GM19099 (cell line): ENCODE data around the gene POLL.

Source experiments
- POLR2A ChIP-seq: IDR thresholded peaks from 3 replicates; pipeline ENCODE4 v1.6.1; 2011; ENCODE audit warnings: low read depth; ENCODE audit not compliant: insufficient read length; ENCODE audit errors: extremely low read depth

The POLL gene

GRCh38 chr10:101560298-101561067 lies 27.6 kb downstream of the POLL start:
- TF ChIP-seq POLR2A: no peak

GRCh38 chr10:101559596-101560297 lies 28.3 kb downstream of the POLL start:
- TF ChIP-seq POLR2A: no peak

GRCh38 chr10:101558671-101559595 lies 29.1 kb downstream of the POLL start:
- no peak for TF ChIP-seq POLR2A

- TF ChIP-seq POLR2A: no peak
Observed at GRCh38 chr10:101558204-101558603, 29.9 kb downstream of the POLL start.

GRCh38 chr10:101557541-101557940 lies 30.5 kb downstream of the POLL start:
- no peak for TF ChIP-seq POLR2A

GRCh38 chr10:101552442-101552841 lies 35.6 kb downstream of the POLL start:
- no peak for TF ChIP-seq POLR2A

DNA sequence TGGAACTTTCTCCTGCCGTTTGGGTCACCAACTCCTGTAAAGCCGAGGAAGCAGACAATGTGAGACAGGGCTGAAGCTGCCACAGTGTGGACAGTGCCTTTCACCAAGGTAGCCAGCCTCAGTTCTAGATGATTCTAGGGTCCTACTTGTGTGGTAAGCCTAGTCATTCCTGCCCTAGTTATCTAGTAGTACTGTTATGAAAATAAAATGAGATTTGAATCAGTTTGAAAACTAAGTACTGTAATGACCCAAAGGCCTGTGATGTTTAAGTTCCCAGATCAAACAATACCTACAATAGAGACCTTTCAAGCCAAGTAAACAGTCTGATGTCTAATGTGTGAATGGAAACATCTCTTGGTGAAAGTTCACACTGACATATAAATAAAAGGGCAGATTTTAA lies 37.1 kb downstream of the POLL start:
- TF ChIP-seq POLR2A: no peak

DNA sequence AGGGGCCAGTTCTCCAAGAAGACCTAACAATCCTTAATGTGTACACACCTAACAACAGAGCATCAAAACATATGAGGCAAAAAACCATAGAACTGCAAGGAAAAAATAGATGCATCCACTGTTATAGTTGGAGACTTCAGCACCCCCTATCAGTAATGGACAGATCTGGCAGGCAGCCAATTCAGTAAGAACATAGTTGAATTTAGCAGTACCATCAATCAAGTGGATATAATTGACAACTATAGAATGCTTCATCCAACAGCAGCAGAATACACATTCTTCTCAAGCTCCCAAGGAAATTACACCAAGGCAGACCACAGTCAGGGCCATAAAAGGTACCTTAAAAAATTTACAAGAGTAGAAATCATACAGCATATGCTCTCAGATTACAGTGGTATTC lies 42.2 kb downstream of the POLL start:
- TF ChIP-seq POLR2A: no peak

GRCh38 chr10:101538446-101538845 lies 49.6 kb downstream of the POLL start:
- TF ChIP-seq POLR2A: no peak

DNA sequence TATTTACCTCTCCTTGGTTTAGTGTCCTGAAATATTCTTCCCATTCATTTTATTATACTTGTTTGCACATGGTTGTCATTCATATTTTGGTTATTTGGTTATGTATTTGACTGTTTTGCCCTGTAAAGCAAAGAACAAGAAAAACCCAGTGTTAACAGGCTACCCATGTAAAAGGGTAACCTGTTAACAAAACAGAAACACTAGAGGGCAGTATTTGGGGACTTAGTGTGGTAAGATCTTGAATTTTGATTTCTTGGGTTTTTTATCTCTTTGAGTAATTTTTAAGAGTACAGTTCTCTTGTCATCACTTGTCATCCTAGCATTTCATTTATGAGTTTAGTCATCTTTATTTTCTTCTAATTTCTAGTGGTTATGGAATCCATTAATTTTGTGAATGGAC lies 51.3 kb downstream of the POLL start:
- TF ChIP-seq POLR2A: no peak

DNA sequence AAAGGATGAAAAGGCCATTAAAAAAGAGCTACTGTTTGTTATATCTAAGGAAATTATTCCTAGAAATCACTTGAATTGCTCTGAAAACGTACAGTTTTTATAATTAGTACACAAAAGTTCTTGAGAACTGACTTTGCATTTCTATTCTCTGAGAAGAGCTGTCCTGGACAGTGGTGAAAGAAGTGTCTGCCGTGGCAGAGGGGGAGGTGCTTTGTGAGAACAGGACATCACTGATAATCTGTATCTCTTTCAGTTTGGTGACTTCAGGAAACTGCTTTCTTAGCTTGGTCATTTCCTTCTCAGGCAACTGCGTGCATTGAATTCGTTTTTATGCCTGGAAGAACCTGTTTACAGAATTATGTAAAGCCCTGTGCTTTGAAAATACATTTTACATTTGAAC lies 52.1 kb downstream of the POLL start:
- no peak for TF ChIP-seq POLR2A

DNA sequence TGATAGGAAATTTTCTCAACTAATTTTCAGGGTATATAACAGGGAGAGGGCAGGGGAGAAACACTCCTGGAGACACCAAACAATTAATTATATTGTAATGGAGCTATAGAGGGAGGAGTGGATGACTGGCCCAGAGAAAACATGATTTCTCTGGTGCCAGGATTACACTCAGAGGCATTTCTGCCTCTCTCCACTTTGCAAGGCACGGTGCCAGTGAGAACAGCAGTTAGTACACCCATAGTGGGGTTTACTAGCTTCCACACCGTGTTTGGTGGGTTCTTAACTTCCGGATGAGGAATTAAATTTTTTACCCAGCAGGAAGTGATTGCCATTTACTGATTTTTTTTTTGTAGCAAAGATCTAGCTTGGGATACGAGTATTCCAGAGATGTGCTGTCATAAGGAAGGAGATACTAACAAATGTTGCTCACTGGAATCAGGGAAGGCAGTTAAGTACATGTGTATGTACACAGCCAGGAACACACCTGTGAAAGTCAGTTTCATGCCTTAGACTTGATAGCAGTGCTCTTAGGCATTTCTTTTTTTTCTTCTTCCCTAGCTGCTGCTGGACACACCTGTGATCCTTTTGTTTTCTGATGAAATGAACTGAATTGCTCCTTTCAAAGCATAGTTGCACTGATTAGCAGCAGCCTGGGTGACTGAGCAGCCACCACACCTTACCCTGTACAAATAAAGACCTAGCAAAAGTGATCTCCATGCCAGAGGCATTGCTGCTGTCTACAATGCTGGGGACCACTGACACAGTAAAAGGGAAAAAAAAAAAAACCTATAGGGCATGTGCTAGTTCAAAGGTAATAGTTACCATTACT lies 58.1 kb downstream of the POLL start:
- no peak for TF ChIP-seq POLR2A

DNA sequence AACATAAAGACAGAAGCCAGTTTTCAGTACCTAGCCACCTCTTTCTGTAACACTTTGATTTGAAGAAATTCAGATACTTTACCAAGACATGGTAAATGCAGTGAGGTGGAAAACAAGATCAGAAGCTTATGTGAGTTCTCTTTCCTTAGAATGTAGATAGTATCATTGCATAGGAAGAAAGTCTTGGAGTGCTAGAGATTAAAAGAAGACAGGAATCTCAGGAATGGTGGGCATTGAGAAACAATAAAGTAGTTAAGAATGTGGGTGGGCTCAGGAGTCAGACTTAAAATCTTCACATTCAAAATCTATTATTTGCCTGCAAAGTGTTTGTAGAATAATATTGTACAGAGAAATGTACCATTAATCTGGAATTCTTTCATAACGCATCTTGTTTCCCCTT lies 58.9 kb downstream of the POLL start:
- TF ChIP-seq POLR2A: no peak
